HepG2 (cell line): Measurements from ENCODE around the gene NKD1. TPM values are rescaled to one million over a fixed set of nuclear protein-coding genes. Genes with fewer than 3 reads are reported as not detected.
A peak's percentile ranks its signal among the peaks of the same experiment; 100 is the strongest.

ENCODE experiments used
- ATAC-seq: fragments of 200-7000 bp; cut with Tn5 transposase; 3 replicates; pipeline ENCODE4 v1.9.1; 2020; ENCODE audit warnings: mild to moderate bottlenecking, moderate library complexity
- BruUV-seq: library from RNA; stranded (reverse); fragments of 400-500 nt; replicated peaks from 2 replicates; lab custom pipeline; 2021; lab: Mats Ljungman, UMichigan
- CTCF ChIA-PET: fragments of 300-600 bp; formaldehyde crosslinking; extraction: SDS; loops from one replicate; lab custom pipeline; 2021; ENCODE audit warnings: low total read pairs, inconsistent platforms, low intra/inter-chr PET ratio; lab: Yijun Ruan, JAX
- POLR2A ChIA-PET: fragments of 350-600 bp; sonication (Branson Sonifier 250); formaldehyde crosslinking; loops from one replicate; lab custom pipeline; 2020; ENCODE audit warnings: antibody characterized with exemption, inconsistent platforms; lab: Yijun Ruan, JAX
- DNase-seq: peaks from one replicate; pipeline ENCODE4 v3.0.0-alpha.2; 2015; ENCODE audit warnings: low spot score
- FAIRE-seq: peaks from 3 replicates; lab custom pipeline; 2011; peaks lifted over from hg19 to GRCh38; lab: Jason Lieb, UNC
- H2AFZ ChIP-seq: one replicate; pipeline ENCODE4 v1.6.1; 2011; ENCODE audit warnings: low read length, inconsistent platforms
- H3K27ac ChIP-seq: fragments of 300-600 bp; 3 replicates; pipeline ENCODE4 v1.8.0; 2011; ENCODE audit warnings: mixed run types, mild to moderate bottlenecking, mixed read lengths, low read length, inconsistent platforms; ENCODE audit not compliant: insufficient read depth; ENCODE audit errors: extremely low read length
- H3K27me3 ChIP-seq, 2 experiments: fragments of 200-600 bp in 1 of 2; 2 replicates in 1 of 2; 3 replicates in 1 of 2; pipeline versions ENCODE4 v1.6.0 to v1.8.0; 2011; ENCODE audit warnings: low read length in 2 of 2, mild to moderate bottlenecking in 2 of 2, moderate library complexity in 2 of 2, inconsistent platforms in 1 of 2; ENCODE audit not compliant: insufficient read depth in 2 of 2, control insufficient read depth in 1 of 2
- H3K36me3 ChIP-seq, 2 experiments: fragments of 200-600 bp in 1 of 2; replicated peaks in 1 of 2; 2 replicates in 1 of 2; 3 replicates in 1 of 2; pipeline versions ENCODE4 v1.5.1 to v1.8.0; 2011; ENCODE audit warnings: low read length in 2 of 2, inconsistent platforms in 1 of 2; ENCODE audit not compliant: insufficient read depth in 2 of 2, control insufficient read depth in 1 of 2
- H3K4me1 ChIP-seq: 2 replicates; pipeline ENCODE4 v1.5.1; 2012; ENCODE audit warnings: low read length, inconsistent platforms; ENCODE audit not compliant: insufficient read depth
- H3K4me2 ChIP-seq: 2 replicates; pipeline ENCODE4 v1.6.0; 2011; ENCODE audit warnings: low read depth, low read length, inconsistent platforms
- H3K4me3 ChIP-seq, 3 experiments: fragments of 200-600 bp in 1 of 3; sonication (generic), shearing (Covaris generic) in 1 of 3; replicated peaks in 1 of 3; 2 replicates each; pipeline ENCODE4 v1.5.1; 2011 to 2016; ENCODE audit warnings: low read length in 3 of 3, inconsistent platforms in 2 of 3, low read depth in 2 of 3, mild to moderate bottlenecking in 2 of 3, control low read depth in 1 of 3, mixed read lengths in 1 of 3; ENCODE audit not compliant: insufficient read depth in 1 of 3
- H3K79me2 ChIP-seq: one replicate; pipeline ENCODE4 v1.6.1; 2011; ENCODE audit warnings: low read length, inconsistent platforms; ENCODE audit not compliant: insufficient read depth
- H3K9ac ChIP-seq: 2 replicates; pipeline ENCODE4 v1.6.0; 2011; ENCODE audit warnings: mild to moderate bottlenecking, low read depth, low read length, inconsistent platforms; ENCODE audit not compliant: insufficient read depth
- H3K9me3 ChIP-seq: 2 replicates; pipeline ENCODE4 v1.5.1; 2012; ENCODE audit warnings: mild to moderate bottlenecking, low read length
- H4K20me1 ChIP-seq: 2 replicates; pipeline ENCODE4 v1.6.0; 2011; ENCODE audit warnings: inconsistent platforms, mild to moderate bottlenecking, low read length, moderate library complexity; ENCODE audit not compliant: insufficient read depth
- CTCF ChIP-seq: sonication (generic); formaldehyde crosslinking; IDR thresholded peaks from 2 replicates; pipeline ENCODE4 v1.5.0; 2020; ENCODE audit warnings: mild to moderate bottlenecking, missing genetic modification reagents, moderate library complexity
- DR1 ChIP-seq: sonication (generic); formaldehyde crosslinking; IDR thresholded peaks from 2 replicates; pipeline ENCODE4 v1.8.0; 2021; ENCODE audit warnings: mild to moderate bottlenecking, missing genetic modification reagents, inconsistent platforms
- NFYB ChIP-seq: sonication (generic); formaldehyde crosslinking; IDR thresholded peaks from 2 replicates; pipeline ENCODE4 v1.4.0; 2020; ENCODE audit warnings: missing genetic modification reagents
- NR2F6 ChIP-seq, 2 experiments: IDR thresholded peaks; 2 replicates each; pipeline ENCODE4 v1.6.1; 2016; ENCODE audit warnings: antibody characterized with exemption in 1 of 2, mild to moderate bottlenecking in 1 of 2
- SRSF1 ChIP-seq: fragments of 200-400 bp; formaldehyde crosslinking; optimal IDR thresholded peaks from 2 replicates; pipeline ENCODE3; 2017; ENCODE audit warnings: mild to moderate bottlenecking, low read depth, low read length, moderate library complexity
- TP53 ChIP-seq: sonication (generic); formaldehyde crosslinking; conservative IDR thresholded peaks from 2 replicates; pipeline ENCODE4 v1.4.0; 2020; ENCODE audit warnings: missing genetic modification reagents
- ZMYM3 ChIP-seq: sonication (generic); formaldehyde crosslinking; IDR thresholded peaks from 2 replicates; pipeline ENCODE4 v1.5.1; 2020; ENCODE audit warnings: mild to moderate bottlenecking, missing genetic modification reagents
- ZMYM4 ChIP-seq: sonication (generic); formaldehyde crosslinking; IDR thresholded peaks from 2 replicates; pipeline ENCODE4 v1.8.1; 2023; ENCODE audit warnings: mild to moderate bottlenecking, missing genetic modification reagents
- ZNF34 ChIP-seq: sonication (generic); formaldehyde crosslinking; IDR thresholded peaks from 2 replicates; pipeline ENCODE4 v1.4.0; 2020; ENCODE audit warnings: mild to moderate bottlenecking, missing genetic modification reagents, borderline replicate concordance
- ZNF512 ChIP-seq: sonication (generic); formaldehyde crosslinking; IDR thresholded peaks from 2 replicates; pipeline ENCODE4 v1.4.0; 2020; ENCODE audit warnings: mild to moderate bottlenecking, missing genetic modification reagents
- WGBS: methylation state at CpG from one replicate; pipeline ENCODE4 v1.1.6; 2017; ENCODE audit warnings: low lambda C conversion rate; 5-methylcytosine and 5-hydroxymethylcytosine counted together
- in situ Hi-C: cut with HindIII; loops from 2 replicates; pipeline ENCODE4 v1.10.0; 2017; ENCODE audit warnings: low pct_unique_long_range_greater_than_20kb; ENCODE audit not compliant: extremely low pct_ligation_motif_present
- intact Hi-C: fragments of 100-400 bp; cut with micrococcal nuclease; formaldehyde crosslinking; loops from one replicate; pipeline ENCODE4 v1.10.0; 2022; ENCODE audit not compliant: unreplicated experiment
- polyA plus RNA-seq, 8 experiments: library from polyadenylated mRNA; depleted of rRNA in 3 of 8; stranded (reverse) in 7 of 8; unstranded in 1 of 8; fragments of >200 nt; fragmentation: Illumina TruSeq in 4 of 8; extraction: Trizol in 4 of 8; gene quantifications; 2 replicates each; pipeline versions ENCODE4 v1.2.1 to v1.2.3, GENCODE V29; 2011 to 2016; ENCODE audit warnings: low read depth in 4 of 8, missing spikeins in 1 of 8, mixed read lengths in 1 of 8; ENCODE audit not compliant: insufficient read depth in 1 of 8
- total RNA-seq, 5 experiments: library from RNA; depleted of rRNA; stranded (reverse); fragments of >200 nt; fragmentation: Illumina TruSeq; extraction: Trizol; gene quantifications; 2 replicates each; pipeline ENCODE4 v1.2.3, GENCODE V29; 2016; ENCODE audit warnings: low read depth in 1 of 5
- TF ChIP-seq, protein P1 (sequence below): sonication (generic); formaldehyde crosslinking; IDR thresholded peaks from 2 replicates; pipeline ENCODE4 v1.4.0; 2020; ENCODE audit warnings: missing genetic modification reagents
- TF ChIP-seq, protein P2 (sequence below): sonication (generic); formaldehyde crosslinking; IDR thresholded peaks from 2 replicates; pipeline ENCODE4 v1.5.0; 2020; ENCODE audit warnings: mild to moderate bottlenecking, missing genetic modification reagents, borderline replicate concordance

The NKD1 gene
- total and polyA plus RNA-seq, 2 of the 13 experiments (the other 11 are each of a cell fraction or from before 2014, with no cell fraction given) = 70.4 to 121 TPM

DNA sequence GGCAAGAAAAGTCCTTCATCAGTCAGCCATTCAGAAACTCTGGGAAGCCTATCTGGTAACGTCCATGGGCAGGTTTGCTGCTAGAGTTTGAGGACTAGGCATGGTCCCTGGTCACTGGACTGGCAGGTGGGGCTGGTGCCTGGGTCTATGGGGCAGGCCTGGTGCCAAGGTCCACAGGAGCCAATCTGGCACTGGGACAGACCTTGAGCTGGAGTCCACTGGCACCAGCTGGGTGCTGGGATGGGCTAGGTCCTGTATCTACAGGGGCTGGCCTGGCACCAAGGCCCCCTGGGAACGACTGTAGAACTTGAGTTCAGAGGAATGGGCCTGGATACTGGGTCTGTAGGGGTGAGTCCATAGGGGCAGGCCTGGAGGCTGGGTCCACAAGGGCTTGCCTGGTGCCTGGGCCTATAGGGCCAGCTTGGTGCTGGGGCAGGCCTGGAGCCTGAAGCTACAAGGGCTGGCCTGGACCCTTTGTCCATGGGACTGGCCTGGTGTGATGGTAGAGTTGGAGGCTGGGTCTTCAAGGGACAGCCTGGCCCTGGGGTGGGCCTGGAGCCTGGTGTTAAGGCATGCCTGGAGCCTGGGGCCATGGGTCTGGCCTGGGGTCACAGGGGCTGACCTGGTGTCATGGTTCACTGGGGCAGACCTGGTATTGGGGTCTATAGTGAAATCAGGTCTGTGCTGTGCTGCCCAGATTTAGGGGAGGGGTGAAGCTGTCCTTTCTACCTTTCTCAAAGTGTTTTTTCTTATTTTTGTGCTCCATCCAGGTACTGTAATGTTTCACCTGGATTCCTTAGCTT, 30.5 kb upstream of the NKD1 start (continued):
- TF ChIP-seq NFYB (no peak), SRSF1 (peak; percentile 63)

GRCh38 chr16:50519001-50519400, 29.2 kb upstream of the NKD1 start:
- no peaks in the 10 kb centered on the region for H4K20me1 ChIP-seq
- H3K4me3 ChIP-seq = no peak overlapping the region
- peak overlapping the region; percentile 14; the same call in 1 of the 2 replicates for H3K4me2 ChIP-seq
- TF ChIP-seq TP53 (CRISPR knock-in tag) = no peak
- no peak for TF ChIP-seq ZNF512
- TF ChIP-seq ZNF34 (CRISPR knock-in tag) = 0 out of 2 replicates have a peak, but pooled peaks have one; percentile 18
- TF ChIP-seq ZMYM4 (CRISPR knock-in tag) = 0 out of 2 replicates have a peak, but pooled peaks have one; percentile 13
- no peak for TF ChIP-seq DR1
- TF ChIP-seq, protein P1, sequence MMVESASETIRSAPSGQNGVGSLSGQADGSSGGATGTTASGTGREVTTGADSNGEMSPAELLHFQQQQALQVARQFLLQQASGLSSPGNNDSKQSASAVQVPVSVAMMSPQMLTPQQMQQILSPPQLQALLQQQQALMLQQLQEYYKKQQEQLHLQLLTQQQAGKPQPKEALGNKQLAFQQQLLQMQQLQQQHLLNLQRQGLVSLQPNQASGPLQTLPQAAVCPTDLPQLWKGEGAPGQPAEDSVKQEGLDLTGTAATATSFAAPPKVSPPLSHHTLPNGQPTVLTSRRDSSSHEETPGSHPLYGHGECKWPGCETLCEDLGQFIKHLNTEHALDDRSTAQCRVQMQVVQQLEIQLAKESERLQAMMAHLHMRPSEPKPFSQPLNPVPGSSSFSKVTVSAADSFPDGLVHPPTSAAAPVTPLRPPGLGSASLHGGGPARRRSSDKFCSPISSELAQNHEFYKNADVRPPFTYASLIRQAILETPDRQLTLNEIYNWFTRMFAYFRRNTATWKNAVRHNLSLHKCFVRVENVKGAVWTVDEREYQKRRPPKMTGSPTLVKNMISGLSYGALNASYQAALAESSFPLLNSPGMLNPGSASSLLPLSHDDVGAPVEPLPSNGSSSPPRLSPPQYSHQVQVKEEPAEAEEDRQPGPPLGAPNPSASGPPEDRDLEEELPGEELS (CRISPR knock-in tag) = 0 out of 2 replicates have a peak, but pooled peaks have one; percentile 40
- TF ChIP-seq, protein P2, sequence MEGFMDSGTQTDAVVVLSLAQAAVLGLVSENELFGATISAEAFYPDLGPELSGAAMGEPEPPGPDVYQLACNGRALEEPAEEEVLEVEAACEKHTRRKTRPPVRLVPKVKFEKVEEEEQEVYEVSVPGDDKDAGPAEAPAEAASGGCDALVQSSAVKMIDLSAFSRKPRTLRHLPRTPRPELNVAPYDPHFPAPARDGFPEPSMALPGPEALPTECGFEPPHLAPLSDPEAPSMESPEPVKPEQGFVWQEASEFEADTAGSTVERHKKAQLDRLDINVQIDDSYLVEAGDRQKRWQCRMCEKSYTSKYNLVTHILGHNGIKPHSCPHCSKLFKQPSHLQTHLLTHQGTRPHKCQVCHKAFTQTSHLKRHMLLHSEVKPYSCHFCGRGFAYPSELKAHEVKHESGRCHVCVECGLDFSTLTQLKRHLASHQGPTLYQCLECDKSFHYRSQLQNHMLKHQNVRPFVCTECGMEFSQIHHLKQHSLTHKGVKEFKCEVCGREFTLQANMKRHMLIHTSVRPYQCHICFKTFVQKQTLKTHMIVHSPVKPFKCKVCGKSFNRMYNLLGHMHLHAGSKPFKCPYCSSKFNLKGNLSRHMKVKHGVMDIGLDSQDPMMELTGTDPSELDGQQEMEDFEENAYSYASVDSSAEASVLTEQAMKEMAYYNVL = peak; percentile 16; the same call in 1 of the 2 replicates
- peak; percentile 64 for TF ChIP-seq NR2F6 (IDR thresholded peaks at IDR 0.05)
- TF ChIP-seq NR2F6 (CRISPR knock-in tag; IDR thresholded peaks at IDR 0.05) = no peak
- no peak for TF ChIP-seq CTCF (CRISPR knock-in tag)
- TF ChIP-seq ZMYM3 (CRISPR knock-in tag) = 0 out of 2 replicates have a peak, but pooled peaks have one; percentile 36
- ATAC-seq = no peak
- CTCF ChIA-PET = no interaction called here
- DNase-seq = no peak
- intact Hi-C loops = no loop called here
- H3K9ac ChIP-seq = peak overlapping the region; percentile 9; the same call in 1 of the 2 replicates
- POLR2A ChIA-PET = interaction anchor here (1.3 to 6.6 kb wide), 12 partner anchors 9 to 146 kb away, joined by 5 to 143 read pairs (median 16); partner anchors contain the start of gene NKD1
- BruUV-seq = no TSS peak
- H3K27me3 ChIP-seq = no peaks in the 10 kb centered on the region
- peaks cover 28% of the 10 kb centered on the region for H3K9me3 ChIP-seq
- H2AFZ ChIP-seq = no peak overlapping the region
- in situ Hi-C loops = no loop called here
- peaks cover 20 to 45% of the 10 kb centered on the region in 2 experiments for H3K36me3 ChIP-seq
- H3K4me1 ChIP-seq = peaks cover 78% of the 10 kb centered on the region
- peaks cover 49% of the 10 kb centered on the region for H3K79me2 ChIP-seq
- peak overlapping the region; percentile 89 for H3K27ac ChIP-seq
- FAIRE-seq = no peak
- WGBS = 70% methylated on average over 5 of the region's 5 CpGs
